Body of pancreas (tissue), 4 donors: ENCODE data around the gene PLEK.

Experiments used
- POLR2A ChIP-seq, 3 donors: fragments of 450-650 bp; IDR thresholded peaks; one replicate each; pipeline ENCODE4 v1.6.1; 2016; ENCODE audit warnings: antibody characterized with exemption in 3 of 3, mild to moderate bottlenecking in 2 of 3
- TF ChIP-seq, protein P1 (sequence below), 7 experiments: fragments of 450-650 bp in 4 of 7; fragments of 200-600 bp in 3 of 7; sonication (generic) in 3 of 7; IDR thresholded peaks; one replicate each; pipeline ENCODE4 v1.5.1; 2016 to 2019; ENCODE audit warnings: antibody characterized with exemption in 7 of 7

GRCh38 chr2:68432696-68433658, 67.9 kb downstream of the PLEK start:
- TF ChIP-seq, protein P1, sequence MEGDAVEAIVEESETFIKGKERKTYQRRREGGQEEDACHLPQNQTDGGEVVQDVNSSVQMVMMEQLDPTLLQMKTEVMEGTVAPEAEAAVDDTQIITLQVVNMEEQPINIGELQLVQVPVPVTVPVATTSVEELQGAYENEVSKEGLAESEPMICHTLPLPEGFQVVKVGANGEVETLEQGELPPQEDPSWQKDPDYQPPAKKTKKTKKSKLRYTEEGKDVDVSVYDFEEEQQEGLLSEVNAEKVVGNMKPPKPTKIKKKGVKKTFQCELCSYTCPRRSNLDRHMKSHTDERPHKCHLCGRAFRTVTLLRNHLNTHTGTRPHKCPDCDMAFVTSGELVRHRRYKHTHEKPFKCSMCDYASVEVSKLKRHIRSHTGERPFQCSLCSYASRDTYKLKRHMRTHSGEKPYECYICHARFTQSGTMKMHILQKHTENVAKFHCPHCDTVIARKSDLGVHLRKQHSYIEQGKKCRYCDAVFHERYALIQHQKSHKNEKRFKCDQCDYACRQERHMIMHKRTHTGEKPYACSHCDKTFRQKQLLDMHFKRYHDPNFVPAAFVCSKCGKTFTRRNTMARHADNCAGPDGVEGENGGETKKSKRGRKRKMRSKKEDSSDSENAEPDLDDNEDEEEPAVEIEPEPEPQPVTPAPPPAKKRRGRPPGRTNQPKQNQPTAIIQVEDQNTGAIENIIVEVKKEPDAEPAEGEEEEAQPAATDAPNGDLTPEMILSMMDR (IDR thresholded peaks at IDR 0.05), result no peak
- no peak for TF ChIP-seq POLR2A (IDR thresholded peaks at IDR 0.05)
